Renal cortical epithelial cell (primary cell): ENCODE measurements around the gene CD1D. TPM values are rescaled to one million over a fixed set of nuclear protein-coding genes. Genes with fewer than 3 reads are reported as not detected.

Experiments used
- total RNA-seq: library from RNA; depleted of rRNA; stranded (reverse); fragments of >200 nt; gene quantifications from 2 replicates; pipeline ENCODE4 v1.2.3, GENCODE V29; 2014

The CD1D gene
- total RNA-seq, 1 donor from 2014 or later: 0.75 TPM

Other genes starting within 250 kb of the CD1D start
- gene KIRREL1, start 187.2 kb upstream of the CD1D start, total RNA-seq: 161 and 297 TPM in 2 replicates
- not detected in 2 replicates for gene CD1A, start 73.5 kb downstream of the CD1D start, total RNA-seq
- gene CD1C, start 109.0 kb downstream of the CD1D start, total RNA-seq: not detected in 2 replicates
- gene CD1B, start 150.6 kb downstream of the CD1D start, total RNA-seq: not detected in 2 replicates
- not detected in 2 replicates for gene CD1E, start 173.0 kb downstream of the CD1D start, total RNA-seq
- gene OR10T2, start 218.6 kb downstream of the CD1D start, total RNA-seq: not detected in 2 replicates
- gene OR10K2, start 245.3 kb downstream of the CD1D start, total RNA-seq: not detected in 2 replicates